H9 (cell line): Measurements from ENCODE around the gene CTNNA3. TPM values are rescaled to one million over a fixed set of nuclear protein-coding genes. Genes with fewer than 3 reads are reported as not detected.
A peak's percentile ranks its signal among the peaks of the same experiment; 100 is the strongest.

Source experiments
- DNase-seq: peaks from one replicate; pipeline ENCODE4 v3.0.0-alpha.2; 2017
- H2AFZ ChIP-seq: one replicate; pipeline ENCODE4 v1.6.1; 2013; ENCODE audit warnings: mild to moderate bottlenecking, low read length, control low read depth, moderate library complexity
- H2AK5ac ChIP-seq: 2 replicates; pipeline ENCODE4 v1.6.1; 2013; ENCODE audit warnings: low read length, control low read depth, mixed read lengths; ENCODE audit not compliant: insufficient read length
- H2BK120ac ChIP-seq: one replicate; pipeline ENCODE4 v1.6.1; 2013; ENCODE audit warnings: low read depth, mild to moderate bottlenecking, low read length, control low read depth, inconsistent platforms; ENCODE audit not compliant: poor library complexity, severe bottlenecking
- H2BK12ac ChIP-seq: 2 replicates; pipeline ENCODE4 v1.6.1; 2013; ENCODE audit warnings: low read length, control low read depth, mixed read lengths, low read depth; ENCODE audit not compliant: insufficient read length
- H2BK15ac ChIP-seq: 2 replicates; pipeline ENCODE4 v1.6.1; 2013; ENCODE audit warnings: low read depth, low read length, control low read depth
- H2BK20ac ChIP-seq: one replicate; pipeline ENCODE4 v1.6.1; 2013; ENCODE audit warnings: low read depth, mild to moderate bottlenecking, low read length, control low read depth, inconsistent platforms; ENCODE audit not compliant: poor library complexity, severe bottlenecking
- H2BK5ac ChIP-seq: 2 replicates; pipeline ENCODE4 v1.6.1; 2013; ENCODE audit warnings: low read length, control low read depth, mixed read lengths; ENCODE audit not compliant: insufficient read length
- H3K14ac ChIP-seq: 2 replicates; pipeline ENCODE4 v1.6.1; 2013; ENCODE audit warnings: low read length, control low read depth; ENCODE audit not compliant: insufficient read depth
- H3K18ac ChIP-seq: 2 replicates; pipeline ENCODE4 v1.6.1; 2013; ENCODE audit warnings: low read depth, mild to moderate bottlenecking, mixed read lengths, low read length, control low read depth; ENCODE audit not compliant: insufficient read length
- H3K23ac ChIP-seq: 2 replicates; pipeline ENCODE4 v1.6.1; 2013; ENCODE audit warnings: low read length, control low read depth, mixed read lengths, low read depth; ENCODE audit not compliant: insufficient read length
- H3K23me2 ChIP-seq: 2 replicates; pipeline ENCODE4 v1.6.1; 2013; ENCODE audit warnings: low read depth, mild to moderate bottlenecking, mixed read lengths, low read length, control low read depth; ENCODE audit not compliant: insufficient read length, poor library complexity, severe bottlenecking
- H3K27ac ChIP-seq: 2 replicates; pipeline ENCODE4 v1.5.1; 2013; ENCODE audit warnings: low read length, control low read depth, mixed read lengths, low read depth; ENCODE audit not compliant: insufficient read length
- H3K27me3 ChIP-seq: 2 replicates; pipeline ENCODE4 v1.6.1; 2013; ENCODE audit warnings: low read length, control low read depth, inconsistent platforms; ENCODE audit not compliant: insufficient read depth
- H3K4ac ChIP-seq: 2 replicates; pipeline ENCODE4 v1.6.1; 2013; ENCODE audit warnings: low read depth, mild to moderate bottlenecking, control low read depth, inconsistent platforms, low read length, moderate library complexity
- H3K4me1 ChIP-seq: 2 replicates; pipeline ENCODE4 v1.6.1; 2013; ENCODE audit warnings: low read length, control low read depth, inconsistent platforms; ENCODE audit not compliant: insufficient read depth
- H3K4me2 ChIP-seq: 2 replicates; pipeline ENCODE4 v1.6.1; 2013; ENCODE audit warnings: low read length, control low read depth, mixed read lengths; ENCODE audit not compliant: insufficient read length, insufficient read depth
- H3K56ac ChIP-seq: 2 replicates; pipeline ENCODE4 v1.6.1; 2013; ENCODE audit warnings: low read depth, mild to moderate bottlenecking, mixed read lengths, low read length, control low read depth; ENCODE audit not compliant: insufficient read length
- H3K79me1 ChIP-seq: 2 replicates; pipeline ENCODE4 v1.6.1; 2013; ENCODE audit warnings: low read depth, mild to moderate bottlenecking, moderate library complexity, low read length, control low read depth, inconsistent platforms; ENCODE audit not compliant: insufficient read depth, poor library complexity, severe bottlenecking
- H3K79me2 ChIP-seq: 2 replicates; pipeline ENCODE4 v1.6.1; 2013; ENCODE audit warnings: low read length, control low read depth, inconsistent platforms; ENCODE audit not compliant: insufficient read depth
- H3K9ac ChIP-seq: 2 replicates; pipeline ENCODE4 v1.6.1; 2013; ENCODE audit warnings: low read length, control low read depth, mixed read lengths; ENCODE audit not compliant: insufficient read length; ENCODE audit errors: extremely low read depth
- H3K9me3 ChIP-seq: one replicate; pipeline ENCODE4 v1.6.1; 2013; ENCODE audit warnings: low read depth, low read length, inconsistent platforms; ENCODE audit not compliant: control insufficient read depth
- H3T11ph ChIP-seq: one replicate; pipeline ENCODE4 v1.6.1; 2013; ENCODE audit warnings: mild to moderate bottlenecking, low read length, control low read depth, inconsistent platforms
- H4K20me1 ChIP-seq: one replicate; pipeline ENCODE4 v1.6.1; 2013; ENCODE audit not compliant: control insufficient read depth, insufficient read length, insufficient read depth
- H4K5ac ChIP-seq: 2 replicates; pipeline ENCODE4 v1.6.1; 2013; ENCODE audit warnings: low read depth, mild to moderate bottlenecking, mixed read lengths, low read length, control low read depth; ENCODE audit not compliant: insufficient read length
- H4K8ac ChIP-seq: replicated peaks from 2 replicates; pipeline ENCODE4 v1.6.1; 2013; ENCODE audit warnings: low read length, control low read depth, mixed read lengths, low read depth; ENCODE audit not compliant: insufficient read length
- H4K91ac ChIP-seq: 2 replicates; pipeline ENCODE4 v1.6.1; 2013; ENCODE audit warnings: low read depth, mild to moderate bottlenecking, moderate library complexity, mixed read lengths, low read length, control low read depth; ENCODE audit not compliant: insufficient read length
- H3K27ac Mint-ChIP-seq, 3 experiments: 2 replicates in 2 of 3; 3 replicates in 1 of 3; pipeline ENCODE4 v1.8.0; 2020 to 2021; ENCODE audit warnings: mixed read lengths in 3 of 3, mild to moderate bottlenecking in 1 of 3, moderate library complexity in 1 of 3
- H3K27me3 Mint-ChIP-seq: 2 replicates; pipeline ENCODE4 v1.8.0; 2021; ENCODE audit warnings: low read depth, mild to moderate bottlenecking, moderate library complexity, mixed read lengths
- H3K36me3 Mint-ChIP-seq, 3 experiments: 2 replicates in 2 of 3; 3 replicates in 1 of 3; pipeline ENCODE4 v1.8.0; 2020 to 2021; ENCODE audit warnings: low read depth in 3 of 3, mixed read lengths in 3 of 3; ENCODE audit not compliant: insufficient read depth in 1 of 3
- H3K4me1 Mint-ChIP-seq, 2 experiments: 2 replicates each; pipeline ENCODE4 v1.8.0; 2020; ENCODE audit warnings: mixed read lengths in 2 of 2
- H3K4me3 Mint-ChIP-seq, 2 experiments: 2 replicates in 1 of 2; 3 replicates in 1 of 2; pipeline ENCODE4 v1.8.0; 2020 to 2021; ENCODE audit warnings: mild to moderate bottlenecking in 2 of 2, mixed read lengths in 2 of 2, moderate library complexity in 1 of 2
- H3K9me3 Mint-ChIP-seq, 2 experiments: 2 replicates in 1 of 2; 3 replicates in 1 of 2; pipeline ENCODE4 v1.8.0; 2020; ENCODE audit warnings: mild to moderate bottlenecking in 2 of 2, mixed read lengths in 2 of 2, moderate library complexity in 1 of 2
- WGBS: extraction: QIAGEN DNeasy Blood & Tissue Kit; methylation state at CpG from one replicate; pipeline ENCODE4 v1.1.7; 2013; ENCODE audit warnings: missing lambda C conversion rate, low lambda C conversion rate, mixed read lengths; ENCODE audit not compliant: insufficient read length; ENCODE audit errors: extremely low coverage; 5-methylcytosine and 5-hydroxymethylcytosine counted together
- total RNA-seq: library from RNA; stranded (reverse); gene quantifications from 2 replicates; pipeline ENCODE4 v1.2.1, GENCODE V29; 2021
- TF ChIP-seq, protein P1 (sequence below): fragments of 200-600 bp; sonication (generic); conservative IDR thresholded peaks from 3 replicates; pipeline ENCODE4 v1.8.0; 2021; ENCODE audit warnings: antibody characterized with exemption, mild to moderate bottlenecking

The CTNNA3 gene
- total RNA-seq, 1 experiment from 2014 or later: 3.3 TPM

- Histone ChIP-seq H2BK15ac (no peak overlapping the region), H3T11ph (no peak overlapping the region), H3K4me2 (no peak overlapping the region), H2BK20ac (no peak overlapping the region), H2BK12ac (no peak overlapping the region), H2BK5ac (no peak overlapping the region), H3K4ac (no peak overlapping the region), H2BK120ac (no peak overlapping the region), H4K20me1 (no peaks in the 10 kb centered on the region), H4K5ac (no peak overlapping the region), H3K56ac (no peak overlapping the region), H4K8ac (no peak overlapping the region), H2AK5ac (no peak overlapping the region), H3K4me1 (peaks cover 13% of the 10 kb centered on the region), H3K79me2 (no peaks in the 10 kb centered on the region), H3K23ac (no peak overlapping the region), H3K27ac (no peak overlapping the region), H3K18ac (no peak overlapping the region), H3K23me2 (peaks cover 6% of the 10 kb centered on the region), H3K9ac (no peak overlapping the region), H3K27me3 (peaks cover 2% of the 10 kb centered on the region; the same call in 1 of the 2 replicates), H2AFZ (no peak overlapping the region), H3K79me1 (no peaks in the 10 kb centered on the region), H3K14ac (no peak overlapping the region), H4K91ac (no peak overlapping the region), H3K9me3 (no peaks in the 10 kb centered on the region)
- peaks cover 35 to 40% of the 10 kb centered on the region in 2 experiments for H3K4me1 Mint-ChIP-seq
- no peak overlapping the region for H3K27ac Mint-ChIP-seq
- TF ChIP-seq, protein P1, sequence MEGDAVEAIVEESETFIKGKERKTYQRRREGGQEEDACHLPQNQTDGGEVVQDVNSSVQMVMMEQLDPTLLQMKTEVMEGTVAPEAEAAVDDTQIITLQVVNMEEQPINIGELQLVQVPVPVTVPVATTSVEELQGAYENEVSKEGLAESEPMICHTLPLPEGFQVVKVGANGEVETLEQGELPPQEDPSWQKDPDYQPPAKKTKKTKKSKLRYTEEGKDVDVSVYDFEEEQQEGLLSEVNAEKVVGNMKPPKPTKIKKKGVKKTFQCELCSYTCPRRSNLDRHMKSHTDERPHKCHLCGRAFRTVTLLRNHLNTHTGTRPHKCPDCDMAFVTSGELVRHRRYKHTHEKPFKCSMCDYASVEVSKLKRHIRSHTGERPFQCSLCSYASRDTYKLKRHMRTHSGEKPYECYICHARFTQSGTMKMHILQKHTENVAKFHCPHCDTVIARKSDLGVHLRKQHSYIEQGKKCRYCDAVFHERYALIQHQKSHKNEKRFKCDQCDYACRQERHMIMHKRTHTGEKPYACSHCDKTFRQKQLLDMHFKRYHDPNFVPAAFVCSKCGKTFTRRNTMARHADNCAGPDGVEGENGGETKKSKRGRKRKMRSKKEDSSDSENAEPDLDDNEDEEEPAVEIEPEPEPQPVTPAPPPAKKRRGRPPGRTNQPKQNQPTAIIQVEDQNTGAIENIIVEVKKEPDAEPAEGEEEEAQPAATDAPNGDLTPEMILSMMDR: peak; percentile 94
- H3K9me3 Mint-ChIP-seq: no peaks in the 10 kb centered on the region
- no peak overlapping the region for H3K4me3 Mint-ChIP-seq
- no peak for DNase-seq
- H3K36me3 Mint-ChIP-seq: no peaks in the 10 kb centered on the region
- no CpG with 5 or more reads among the region's 5 CpGs for WGBS
- peaks cover 30% of the 10 kb centered on the region for H3K27me3 Mint-ChIP-seq
These were observed 764.6 kb downstream of the CTNNA3 start for GRCh38 chr10:66931340-66931948.
